NB4 (cell line): ENCODE data around the gene PLEKHG1.

Experiments
- DNase-seq: peaks from one replicate; pipeline ENCODE4 v3.0.0; 2010; ENCODE audit warnings: low read depth
- H3K4me3 ChIP-seq: one replicate; pipeline ENCODE4 v1.5.1; 2011; ENCODE audit warnings: mild to moderate bottlenecking, low read depth, low read length, moderate library complexity
- CTCF ChIP-seq: IDR thresholded peaks from one replicate; pipeline ENCODE4 v1.5.1; 2012; ENCODE audit warnings: low read depth, low read length
- MAX ChIP-seq: IDR thresholded peaks from 2 replicates; pipeline ENCODE4 v1.6.1; 2011; ENCODE audit warnings: low read depth, low read length
- MYC ChIP-seq: IDR thresholded peaks from 2 replicates; pipeline ENCODE4 v1.6.1; 2011; ENCODE audit warnings: low read depth, low read length
- POLR2A ChIP-seq: IDR thresholded peaks from 2 replicates; pipeline ENCODE4 v1.6.1; 2011; ENCODE audit warnings: mild to moderate bottlenecking; ENCODE audit not compliant: insufficient read length; ENCODE audit errors: extremely low read depth

The PLEKHG1 gene

GRCh38 chr6:150628908-150629307, 29.2 kb downstream of the PLEKHG1 start:
- TF ChIP-seq MYC (no peak), CTCF (no peak), POLR2A (no peak), MAX (no peak)
- H3K4me3 ChIP-seq = no peak overlapping the region
- no peak for DNase-seq

- H3K4me3 ChIP-seq = no peak overlapping the region
- DNase-seq = peak; percentile 7
- TF ChIP-seq MAX (no peak), POLR2A (no peak), MYC (no peak)
Observed at GRCh38 chr6:150631283-150631983, 31.7 kb downstream of the PLEKHG1 start.

- TF ChIP-seq CTCF (no peak), MYC (no peak), MAX (no peak), POLR2A (no peak)
- DNase-seq = no peak
- no peak overlapping the region for H3K4me3 ChIP-seq
Observed at GRCh38 chr6:150631984-150632642, 32.4 kb downstream of the PLEKHG1 start.

GRCh38 chr6:150632785-150633485, 33.2 kb downstream of the PLEKHG1 start:
- no peak for TF ChIP-seq POLR2A
- TF ChIP-seq MAX = no peak
- no peak for TF ChIP-seq MYC
- TF ChIP-seq CTCF = no peak
- no peak for DNase-seq
- no peak overlapping the region for H3K4me3 ChIP-seq

GRCh38 chr6:150633486-150633834, 33.8 kb downstream of the PLEKHG1 start:
- no peak for DNase-seq

More at GRCh38 chr6:150633486-150633834, 33.8 kb downstream of the PLEKHG1 start:
- no peak overlapping the region for H3K4me3 ChIP-seq
- TF ChIP-seq MYC = no peak
- no peak for TF ChIP-seq MAX
- no peak for TF ChIP-seq POLR2A
- no peak for TF ChIP-seq CTCF
